Stimulated activated naive CD8-positive, alpha-beta T cell treated with anti-CD3 and anti-CD28 coated beads, Interleukin-15, amount 100 ng/mL, for 72 hours (primary cell): ENCODE results near the gene TCERG1L.
"Not testable (repeated sequence)": the region's sequence is repeated elsewhere in the genome, so short reads cannot be mapped to it uniquely, and the experiment has no call there.

Experiments
- ATAC-seq: fragments of 150-1000 bp; cut with Tn5 transposase; 2 replicates; pipeline ENCODE4 v1.10.0; 2021; ENCODE audit warnings: mild to moderate bottlenecking, moderate library complexity
- DNase-seq, 2 donors: peaks; one replicate each; pipeline ENCODE4 v3.0.0; 2021 to 2022
- H3K27ac Mint-ChIP-seq, 2 donors: one replicate each; pipeline ENCODE4 v1.8.0; 2022; ENCODE audit warnings: mild to moderate bottlenecking in 2 of 2, mixed read lengths in 2 of 2, moderate library complexity in 2 of 2
- H3K27me3 Mint-ChIP-seq: one replicate; pipeline ENCODE4 v1.8.0; 2022; ENCODE audit warnings: mixed read lengths
- H3K4me1 Mint-ChIP-seq: one replicate; pipeline ENCODE4 v1.8.0; 2022; ENCODE audit warnings: mild to moderate bottlenecking, mixed read lengths
- H3K4me3 Mint-ChIP-seq, 2 donors: one replicate each; pipeline ENCODE4 v1.8.0; 2022; ENCODE audit warnings: mild to moderate bottlenecking in 2 of 2, mixed read lengths in 2 of 2, moderate library complexity in 1 of 2
- H3K9me3 Mint-ChIP-seq, 2 donors: one replicate each; pipeline ENCODE4 v1.8.0; 2022; ENCODE audit warnings: mixed read lengths in 2 of 2

The TCERG1L gene

DNA sequence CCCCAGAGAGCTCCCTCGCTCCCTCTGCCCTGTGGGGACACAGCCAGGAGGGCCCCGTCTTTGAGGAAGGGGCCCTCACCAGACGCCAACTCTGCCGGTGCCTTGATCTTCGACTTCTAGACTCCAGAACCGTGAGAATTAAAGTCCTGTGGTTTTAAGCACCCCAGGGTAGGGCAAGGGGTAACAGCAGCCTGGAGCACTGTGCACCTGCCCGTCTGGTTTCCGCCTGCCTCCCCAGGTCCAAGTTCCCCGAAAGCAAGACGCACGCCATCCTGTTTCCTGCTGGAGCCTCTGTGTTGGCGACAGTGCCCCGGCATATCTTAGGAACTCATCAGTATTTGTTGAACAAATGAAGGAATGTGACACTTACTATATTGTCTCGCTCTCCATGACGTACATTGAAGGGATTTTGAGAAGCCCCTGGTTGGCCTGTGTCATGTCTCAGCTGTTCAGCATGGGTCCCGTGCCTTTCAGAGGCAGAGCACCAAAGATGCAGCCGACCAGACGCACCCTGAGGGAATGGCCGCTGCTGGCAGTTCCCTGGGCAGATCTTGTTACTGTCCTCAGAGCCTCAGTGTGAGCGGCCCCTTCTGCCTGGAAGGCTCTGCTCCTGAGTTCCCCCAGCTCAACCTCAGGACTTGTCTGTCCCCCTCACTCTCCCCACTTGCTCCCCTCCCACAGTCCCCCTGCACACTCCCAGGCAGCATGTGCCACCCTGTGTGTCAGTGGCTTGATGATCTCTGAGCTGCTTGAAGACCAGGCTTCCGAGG is 226.2 kb downstream of the TCERG1L start:
- Mint-ChIP-seq H3K4me1 (peaks cover 35% of the 10 kb centered on the region), H3K27ac (no peak overlapping the region), H3K4me3 (no peak overlapping the region), H3K27me3 (peaks cover 8% of the 10 kb centered on the region), H3K9me3 (peaks cover 0 to 10% of the 10 kb centered on the region in 2 donors)
- DNase-seq (no peak), ATAC-seq (no peak)

GRCh38 chr10:131084791-131085090 is 226.8 kb downstream of the TCERG1L start:
- peaks cover 8% of the 10 kb centered on the region for H3K27me3 Mint-ChIP-seq
- DNase-seq, result no peak
- H3K4me1 Mint-ChIP-seq, result peaks cover 35% of the 10 kb centered on the region
- peaks cover 0 to 10% of the 10 kb centered on the region in 2 donors for H3K9me3 Mint-ChIP-seq
- no peak overlapping the region for H3K4me3 Mint-ChIP-seq
- ATAC-seq, result no peak
- no peak overlapping the region for H3K27ac Mint-ChIP-seq

DNA sequence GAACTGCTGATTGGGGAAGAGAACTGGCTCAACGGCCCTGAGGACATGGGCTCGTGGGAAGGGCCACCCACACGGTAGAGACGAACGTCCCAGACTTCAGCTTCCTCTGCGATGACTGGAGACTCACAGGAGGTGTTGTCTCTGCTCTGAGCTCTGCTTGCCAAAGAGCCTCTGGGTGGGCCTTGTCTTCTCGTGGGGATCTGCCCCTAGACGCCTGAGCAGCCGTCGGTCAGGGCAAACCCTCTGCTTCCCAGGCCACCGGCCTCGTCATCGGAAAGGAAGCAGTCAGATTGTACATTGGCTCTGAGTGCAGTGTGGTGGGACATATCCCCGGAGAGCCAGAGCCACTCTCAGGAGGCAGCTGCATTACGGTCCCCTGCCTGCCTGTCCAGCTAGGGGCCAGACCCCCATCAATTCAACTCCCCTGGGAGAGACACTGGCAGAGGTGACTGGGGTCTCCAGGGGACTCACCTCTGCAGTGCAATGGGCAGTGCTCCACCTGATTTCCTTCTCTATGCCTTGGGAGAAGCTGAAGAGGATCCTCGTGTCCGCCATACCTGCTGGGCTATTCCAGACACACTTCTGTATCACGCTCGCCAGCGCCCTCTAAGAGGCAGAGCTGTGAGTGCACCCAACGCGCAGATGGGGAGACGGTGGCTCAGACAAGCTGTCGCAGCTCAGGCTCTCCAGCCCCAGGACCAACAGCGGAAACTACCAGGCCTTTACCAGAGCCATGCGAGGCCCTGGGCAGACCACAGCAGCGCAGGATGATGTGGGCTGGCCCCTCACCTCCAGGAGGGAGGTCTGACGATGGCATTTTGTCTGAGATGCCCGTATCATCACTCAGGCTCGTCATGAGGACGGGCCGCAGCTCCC is 227.4 kb downstream of the TCERG1L start:
- H3K4me1 Mint-ChIP-seq, result peaks cover 35% of the 10 kb centered on the region
- H3K4me3 Mint-ChIP-seq, result no peak overlapping the region
- peaks cover 8% of the 10 kb centered on the region for H3K27me3 Mint-ChIP-seq
- DNase-seq (no peak), ATAC-seq (no peak)
- H3K27ac Mint-ChIP-seq, result no peak overlapping the region
- peaks cover 0 to 10% of the 10 kb centered on the region in 2 donors for H3K9me3 Mint-ChIP-seq

DNA sequence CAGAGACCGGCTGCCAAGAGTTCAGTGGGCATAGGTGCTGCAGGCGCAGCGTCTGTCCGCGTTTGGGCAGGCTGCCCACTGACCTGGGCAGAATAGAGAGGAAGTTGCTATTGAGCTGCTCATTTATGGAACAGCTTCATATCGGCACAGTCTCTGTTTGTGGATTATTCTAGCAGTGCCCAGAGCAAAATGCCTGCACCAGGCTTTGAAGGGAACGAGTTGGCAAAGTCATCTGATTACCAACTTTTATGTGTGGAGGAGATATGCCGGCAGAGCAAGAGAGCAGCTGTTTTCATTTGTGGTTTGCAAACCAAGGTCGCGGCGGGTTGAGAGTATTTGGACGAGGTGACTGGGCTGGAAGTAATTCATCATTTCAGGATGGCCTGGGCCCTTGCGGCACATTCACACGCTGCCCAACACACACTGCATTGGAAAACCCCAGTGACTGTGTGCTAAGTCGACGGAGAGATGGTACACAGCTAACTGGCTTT is 228.5 kb downstream of the TCERG1L start:
- Mint-ChIP-seq H3K27me3 (peaks cover 8% of the 10 kb centered on the region), H3K4me1 (peaks cover 35% of the 10 kb centered on the region), H3K9me3 (no peaks in the 10 kb centered on the region), H3K4me3 (no peak overlapping the region), H3K27ac (peak overlapping the region in 1 of 2 donors; percentile 56)
- ATAC-seq (peak; percentile 27), DNase-seq (peak in 1 of 2 donors; percentile 17)

DNA sequence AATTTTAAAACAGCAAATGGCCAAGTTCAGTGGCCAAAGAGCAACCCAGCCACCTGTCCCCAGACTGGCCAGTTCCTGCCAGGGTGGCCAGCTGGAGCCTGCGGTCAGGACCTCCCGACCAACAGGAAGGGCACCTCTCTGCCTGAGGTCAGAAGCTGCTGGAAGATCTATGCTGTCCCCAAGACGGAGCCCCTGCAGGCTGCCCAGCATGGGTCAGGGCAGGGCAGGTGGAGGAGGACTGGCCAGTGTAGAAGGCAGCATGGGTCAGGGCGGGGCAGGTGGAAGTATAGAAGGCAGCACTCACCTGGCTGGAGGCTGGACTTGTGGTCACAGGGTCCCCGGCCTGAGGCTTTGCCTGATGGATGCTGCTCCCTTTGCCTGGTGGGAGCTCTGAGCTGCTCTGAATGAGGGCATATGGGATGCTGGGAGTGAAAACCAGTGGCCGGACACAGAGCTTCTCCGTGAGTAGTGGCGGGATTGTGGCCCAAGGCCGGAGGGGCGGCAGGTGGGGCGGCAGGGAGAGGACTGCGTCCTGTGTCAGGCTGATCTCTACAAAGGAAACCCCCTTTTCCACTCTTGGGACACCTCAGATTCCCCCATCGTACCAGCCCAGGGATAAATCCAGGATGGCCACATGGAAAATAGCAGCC is 229.2 kb downstream of the TCERG1L start:
- Mint-ChIP-seq H3K27me3 (peaks cover 8% of the 10 kb centered on the region), H3K27ac (peak overlapping the region in 1 of 2 donors; percentile 77), H3K9me3 (no peaks in the 10 kb centered on the region), H3K4me1 (peaks cover 35% of the 10 kb centered on the region), H3K4me3 (no peak overlapping the region)
- no peak for DNase-seq
- no peak for ATAC-seq

DNA sequence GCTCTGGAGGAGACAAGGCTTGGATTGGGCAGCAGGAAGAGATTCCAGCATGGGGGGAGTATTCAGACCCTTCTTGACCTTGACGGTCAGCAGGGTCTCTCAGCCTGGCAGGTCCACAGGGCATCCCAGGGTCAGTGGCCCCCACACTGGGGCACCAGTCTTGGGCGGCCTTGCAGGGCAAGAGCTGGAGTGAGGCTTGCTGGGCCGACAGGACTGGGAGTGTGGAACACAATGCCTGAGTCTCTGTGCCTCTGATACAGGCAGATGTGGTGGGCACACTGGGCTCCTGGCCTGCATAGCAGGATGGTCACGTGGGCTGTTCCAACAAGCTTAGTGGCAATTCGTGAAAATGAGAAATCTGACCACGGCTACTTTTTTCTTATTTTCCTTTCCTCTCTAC is 229.7 kb downstream of the TCERG1L start:
- Mint-ChIP-seq H3K4me3 (no peak overlapping the region), H3K9me3 (no peaks in the 10 kb centered on the region), H3K27ac (peak overlapping the region in 1 of 2 donors; percentile 77), H3K4me1 (peaks cover 35% of the 10 kb centered on the region), H3K27me3 (peaks cover 8% of the 10 kb centered on the region)
- no peak for ATAC-seq
- no peak for DNase-seq

- H3K9me3 Mint-ChIP-seq, result no peaks in the 10 kb centered on the region
- H3K4me1 Mint-ChIP-seq, result peaks cover 35% of the 10 kb centered on the region
- peak overlapping the region; percentile 19 to 38 for H3K4me3 Mint-ChIP-seq
- H3K27me3 Mint-ChIP-seq, result peaks cover 8% of the 10 kb centered on the region
- ATAC-seq (peak; percentile 61), DNase-seq (peak in 1 of 2 donors; percentile 19)
- peak overlapping the region; percentile 27 to 63 for H3K27ac Mint-ChIP-seq
These were observed 230.1 kb downstream of the TCERG1L start for GRCh38 chr10:131081376-131081775.

GRCh38 chr10:131080571-131080970 is 230.9 kb downstream of the TCERG1L start:
- no peak overlapping the region for H3K27ac Mint-ChIP-seq
- no peaks in the 10 kb centered on the region for H3K9me3 Mint-ChIP-seq
- H3K4me1 Mint-ChIP-seq, result peaks cover 31% of the 10 kb centered on the region
- H3K27me3 Mint-ChIP-seq, result peaks cover 8% of the 10 kb centered on the region
- ATAC-seq (no peak), DNase-seq (no peak)
- H3K4me3 Mint-ChIP-seq, result no peak overlapping the region

DNA sequence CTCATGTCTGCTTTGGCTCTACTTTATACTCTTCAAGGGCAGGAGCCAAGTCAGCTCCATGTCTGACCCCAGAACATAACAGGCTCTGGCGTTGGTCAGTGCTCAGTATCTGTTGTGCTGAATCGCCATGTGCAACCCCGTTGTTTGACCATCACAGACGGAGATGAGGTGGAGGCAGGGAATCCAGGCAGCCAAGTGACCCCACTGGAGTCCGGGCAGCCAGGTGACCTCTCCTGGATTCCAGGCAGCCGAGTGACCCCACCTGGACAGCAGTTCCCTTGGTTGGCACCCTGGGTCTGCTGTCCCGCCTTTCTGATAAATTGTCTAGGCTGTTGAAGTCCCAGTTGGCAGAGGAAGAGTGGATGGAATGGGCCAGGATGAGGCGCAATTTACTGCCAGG is 232.2 kb downstream of the TCERG1L start:
- Mint-ChIP-seq H3K4me1 (peaks cover 25% of the 10 kb centered on the region), H3K9me3 (no peaks in the 10 kb centered on the region), H3K27me3 (peaks cover 8% of the 10 kb centered on the region), H3K27ac (peak overlapping the region in 1 of 2 donors; percentile 42), H3K4me3 (no peak overlapping the region)
- DNase-seq (no peak), ATAC-seq (no peak)

- H3K4me1 Mint-ChIP-seq, result peaks cover 25% of the 10 kb centered on the region
- H3K27me3 Mint-ChIP-seq, H3K27ac Mint-ChIP-seq, H3K9me3 Mint-ChIP-seq, ATAC-seq, H3K4me3 Mint-ChIP-seq, DNase-seq: not testable (repeated sequence)
These were observed 232.6 kb downstream of the TCERG1L start for GRCh38 chr10:131078882-131079280.

DNA sequence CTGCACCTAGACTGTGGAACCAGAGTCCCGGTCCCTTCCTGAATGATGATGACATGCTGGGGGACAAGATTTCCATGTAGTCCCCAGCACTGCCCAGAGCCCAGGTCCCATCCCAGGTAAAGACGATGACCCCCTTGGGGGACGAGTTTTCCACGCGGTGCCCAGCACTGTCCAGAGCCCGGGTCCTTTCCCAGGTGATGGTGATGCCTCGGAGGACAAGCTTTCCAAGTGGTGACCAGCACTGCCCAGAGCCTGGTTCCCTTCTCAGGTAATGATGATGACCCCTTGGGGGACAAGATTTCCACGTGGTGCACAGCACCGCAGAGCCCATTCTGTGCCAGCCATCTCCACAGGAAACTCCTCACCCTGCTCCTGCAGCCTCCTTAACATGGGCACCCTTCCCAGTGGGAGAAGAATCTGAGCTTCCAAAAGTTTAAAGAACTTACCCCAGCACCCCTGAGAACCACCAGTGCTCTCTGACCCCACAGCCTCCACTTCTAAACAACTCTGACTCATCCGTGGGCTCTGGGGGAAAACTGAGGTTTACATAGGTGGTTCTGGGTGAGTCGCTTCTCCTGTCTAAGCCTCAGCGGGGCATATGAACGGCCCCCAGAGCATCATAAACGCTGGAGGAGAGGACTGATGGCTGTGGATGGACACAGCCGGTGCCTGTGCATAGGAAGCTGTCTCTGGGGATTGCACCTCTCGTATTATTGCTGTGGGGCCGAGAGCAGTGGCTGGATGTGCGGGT is 233.2 kb downstream of the TCERG1L start:
- no peak for DNase-seq
- peaks cover 23% of the 10 kb centered on the region for H3K4me1 Mint-ChIP-seq
- no peaks in the 10 kb centered on the region for H3K9me3 Mint-ChIP-seq
- no peak overlapping the region for H3K27ac Mint-ChIP-seq
- no peak overlapping the region for H3K4me3 Mint-ChIP-seq
- peaks cover 7% of the 10 kb centered on the region for H3K27me3 Mint-ChIP-seq
- no peak for ATAC-seq

DNA sequence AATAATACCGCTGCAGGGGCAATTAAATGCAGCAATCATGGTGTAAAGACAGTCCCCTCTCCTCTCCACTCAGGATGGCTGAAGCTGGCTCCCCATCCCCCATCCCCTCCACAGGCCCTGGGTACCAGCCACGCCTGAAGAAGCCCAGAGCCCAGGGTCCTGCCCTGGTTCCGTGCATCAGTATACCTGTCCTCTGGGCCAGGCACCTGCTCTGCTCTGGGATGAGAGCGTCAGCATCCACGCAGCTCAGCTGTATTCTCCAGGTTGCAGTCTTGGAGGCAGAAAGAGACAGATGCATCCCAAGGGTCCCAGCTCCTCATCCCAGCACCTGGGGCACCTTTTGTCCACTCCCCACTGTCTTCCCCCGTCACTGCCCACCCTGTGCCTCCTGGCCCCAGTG is 233.8 kb downstream of the TCERG1L start:
- H3K27ac Mint-ChIP-seq, result no peak overlapping the region
- ATAC-seq, result no peak
- DNase-seq, result no peak
- peaks cover 1% of the 10 kb centered on the region for H3K27me3 Mint-ChIP-seq
- no peak overlapping the region for H3K4me3 Mint-ChIP-seq
- no peaks in the 10 kb centered on the region for H3K9me3 Mint-ChIP-seq
- peaks cover 18% of the 10 kb centered on the region for H3K4me1 Mint-ChIP-seq

DNA sequence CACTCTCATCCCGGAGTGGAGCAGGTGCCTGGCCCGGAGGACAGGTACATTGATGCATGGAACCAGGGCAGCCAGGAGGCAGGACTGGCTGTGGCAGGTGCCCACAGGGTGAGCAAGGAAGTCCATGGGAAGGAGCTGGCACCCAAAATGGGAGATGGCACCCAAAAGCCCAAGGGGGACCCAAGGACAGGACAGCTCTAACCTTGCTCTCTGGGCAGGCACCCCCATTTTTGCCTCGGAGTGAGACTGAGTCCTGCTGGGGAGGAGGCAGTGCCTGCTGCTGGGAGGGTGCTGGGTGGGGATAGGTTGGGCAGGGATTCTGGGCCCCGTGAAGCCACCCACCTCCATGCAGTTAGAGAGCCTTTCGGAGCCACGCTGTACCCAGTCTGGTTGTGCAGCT is 234.5 kb downstream of the TCERG1L start:
- ATAC-seq (no peak), DNase-seq (no peak)
- Mint-ChIP-seq H3K9me3 (no peaks in the 10 kb centered on the region), H3K27me3 (no peaks in the 10 kb centered on the region), H3K4me1 (peaks cover 15% of the 10 kb centered on the region), H3K27ac (no peak overlapping the region), H3K4me3 (no peak overlapping the region)

DNA sequence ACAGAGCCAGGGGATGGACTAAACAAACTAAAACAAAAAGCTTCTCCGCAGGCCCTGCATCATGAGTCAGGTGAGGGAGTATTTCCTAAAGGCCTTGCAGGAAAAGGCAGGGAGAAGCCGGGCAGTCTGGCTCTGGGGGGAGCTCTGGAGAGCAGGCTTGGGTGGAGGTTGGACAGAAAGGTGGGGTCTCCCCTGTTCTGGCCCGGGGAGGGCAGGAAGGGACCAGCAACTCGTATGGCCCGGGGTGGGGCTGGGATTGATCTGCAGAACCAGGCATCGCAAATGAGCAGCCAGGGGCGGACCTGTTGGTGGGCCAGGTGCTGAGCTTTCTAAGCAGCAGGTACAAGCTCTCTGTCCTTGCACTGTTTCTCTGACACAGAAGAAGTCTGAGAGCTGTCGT is 235.2 kb downstream of the TCERG1L start:
- DNase-seq (no peak), ATAC-seq (no peak)
- Mint-ChIP-seq H3K9me3 (no peaks in the 10 kb centered on the region), H3K4me3 (no peak overlapping the region), H3K27me3 (no peaks in the 10 kb centered on the region), H3K4me1 (peaks cover 9% of the 10 kb centered on the region), H3K27ac (no peak overlapping the region)

- ATAC-seq (peak; percentile 32), DNase-seq (no peak)
- Mint-ChIP-seq H3K27me3 (no peaks in the 10 kb centered on the region), H3K4me3 (no peak overlapping the region), H3K4me1 (no peaks in the 10 kb centered on the region), H3K9me3 (no peaks in the 10 kb centered on the region), H3K27ac (no peak overlapping the region)
These were observed 236.2 kb downstream of the TCERG1L start for GRCh38 chr10:131075218-131075770.
